Fibroblast of gingiva (primary cell): ENCODE data around the gene PDYN.

ENCODE experiments used
- DNase-seq: peaks from one replicate; pipeline ENCODE4 v3.0.0-alpha.2; 2011; ENCODE audit warnings: low read depth

The PDYN gene

GRCh38 chr20:1934721-1935573, 58.9 kb downstream of the PDYN start:
- DNase-seq = peak; percentile 96

- peak; percentile 89 for DNase-seq
Measured at GRCh38 chr20:1934156-1934555, 59.7 kb downstream of the PDYN start.

GRCh38 chr20:1933465-1933870, 60.4 kb downstream of the PDYN start:
- DNase-seq = peak; percentile 84

- no peak for DNase-seq
Measured at GRCh38 chr20:1932971-1933370, 60.9 kb downstream of the PDYN start.

GRCh38 chr20:1931830-1932229, 62.0 kb downstream of the PDYN start:
- no peak for DNase-seq

- no peak for DNase-seq
Measured at GRCh38 chr20:1930165-1930564, 63.7 kb downstream of the PDYN start.

- DNase-seq = no peak
Measured at GRCh38 chr20:1929460-1929859, 64.4 kb downstream of the PDYN start.

- DNase-seq = no peak
Measured at GRCh38 chr20:1928782-1929181, 65.1 kb downstream of the PDYN start.
